Left renal pelvis (tissue), 4 donors: Measurements from ENCODE around the gene WNK2. TPM values are rescaled to one million over a fixed set of nuclear protein-coding genes. Genes with fewer than 3 reads are reported as not detected.

ENCODE experiments used
- DNase-seq, 4 donors: peaks; one replicate each; pipeline ENCODE4 v3.0.0-alpha.2; 2013; ENCODE audit warnings: low read depth in 4 of 4, low spot score in 3 of 4
- polyA plus RNA-seq, 4 donors: library from polyadenylated mRNA; unstranded; fragments of 120-200 nt; gene quantifications; one replicate each; pipeline ENCODE4 v1.2.1, GENCODE V29; 2013; ENCODE audit not compliant: insufficient read length in 4 of 4

WNK2 gene
- polyA plus RNA-seq, 4 donors = 10.3 to 31.1 (median 21.3) TPM

DNA sequence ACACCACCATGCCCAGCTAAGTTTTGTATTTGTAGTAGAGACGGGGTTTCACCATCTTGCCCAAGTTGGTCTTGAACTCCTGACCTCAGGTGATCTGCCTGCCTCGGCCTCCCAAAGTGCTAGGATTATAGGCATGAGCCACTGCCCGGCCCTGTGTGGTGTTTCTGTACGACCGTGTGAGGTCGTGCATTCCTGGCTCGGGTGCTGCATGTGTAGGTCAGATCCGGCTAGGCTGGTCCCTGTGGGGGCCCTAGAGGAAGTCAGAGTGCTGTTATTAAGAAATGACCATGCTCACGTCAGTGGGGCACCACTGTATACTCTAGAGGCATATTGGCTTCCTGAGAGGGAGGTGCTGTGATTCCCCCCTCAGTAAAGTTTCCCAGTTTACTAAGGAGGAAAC, 13.7 kb downstream of the WNK2 start:
- DNase-seq = no peak

DNA sequence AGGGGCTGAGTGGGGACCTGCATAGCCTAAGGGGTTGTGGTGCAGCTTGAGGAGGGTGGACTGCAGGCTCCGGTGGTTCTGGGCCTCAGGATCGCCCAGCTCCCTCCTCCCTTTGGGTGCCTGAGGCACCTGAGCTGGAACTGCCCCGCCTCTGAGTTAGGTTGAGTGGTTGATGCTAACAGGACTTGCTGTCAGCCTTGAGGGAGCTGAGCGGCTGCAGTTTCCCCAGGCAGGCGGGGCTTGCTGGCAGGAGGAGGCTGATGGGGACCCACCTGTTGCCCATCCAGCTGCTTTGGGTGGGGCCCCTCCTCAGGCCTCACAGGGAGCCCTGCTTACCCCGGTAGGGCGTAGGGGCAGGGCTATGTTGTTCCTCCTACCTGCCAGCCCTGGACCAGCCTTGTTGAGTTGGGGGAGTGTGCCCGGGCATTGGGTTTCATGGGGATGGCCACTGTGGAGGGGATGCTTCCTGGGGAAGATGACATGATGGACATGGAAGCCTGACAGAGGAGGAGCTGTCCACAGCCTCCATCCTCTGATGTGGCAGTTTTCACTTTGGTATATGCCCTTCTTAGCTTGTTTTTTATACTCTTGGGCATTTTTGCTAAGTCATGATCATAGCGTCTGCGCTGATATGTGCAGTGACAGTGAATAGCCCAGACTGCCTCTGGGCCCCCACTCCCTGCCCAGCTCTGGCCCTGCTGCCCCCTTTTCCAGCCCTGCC, 14.3 kb downstream of the WNK2 start:
- DNase-seq = no peak

DNA sequence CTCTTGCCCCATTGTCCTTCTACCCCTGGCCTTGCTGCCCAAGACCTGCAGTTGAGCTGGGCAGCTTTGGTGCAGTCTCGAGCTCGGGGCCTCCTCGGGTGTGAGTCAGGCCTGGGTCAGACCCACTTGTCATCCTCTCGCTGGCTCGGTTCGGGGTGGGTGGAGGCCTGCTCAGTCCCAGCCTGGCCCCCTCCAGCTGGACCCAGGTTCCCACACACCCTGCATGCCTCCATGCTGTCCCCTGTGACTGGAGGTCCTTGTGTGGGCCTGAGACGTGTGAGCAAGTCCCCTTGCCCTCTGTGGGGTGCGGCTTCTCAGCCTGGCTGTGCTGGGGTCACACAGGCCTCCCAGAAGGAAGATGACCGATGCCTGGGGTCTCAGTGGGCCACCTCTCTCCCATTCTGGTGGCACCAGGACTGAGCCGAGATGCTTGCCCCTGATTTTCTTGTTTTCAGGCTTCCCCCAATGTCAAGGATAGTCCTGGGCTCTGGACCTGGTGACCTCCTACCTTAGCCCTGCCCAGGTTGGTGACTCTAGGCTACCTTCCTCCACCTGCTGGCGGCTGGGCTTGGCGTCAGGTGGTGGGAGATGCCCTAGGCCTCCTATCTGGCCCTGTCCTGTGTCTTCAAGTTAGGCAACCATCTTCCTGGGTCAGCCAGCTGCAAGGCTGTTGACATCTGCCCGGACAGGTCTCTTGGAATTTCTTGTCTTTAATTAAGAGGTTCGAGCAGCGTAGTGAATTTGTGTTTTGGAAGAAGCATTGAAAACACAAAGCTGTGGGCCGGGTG, 15.1 kb downstream of the WNK2 start:
- DNase-seq = no peak

DNA sequence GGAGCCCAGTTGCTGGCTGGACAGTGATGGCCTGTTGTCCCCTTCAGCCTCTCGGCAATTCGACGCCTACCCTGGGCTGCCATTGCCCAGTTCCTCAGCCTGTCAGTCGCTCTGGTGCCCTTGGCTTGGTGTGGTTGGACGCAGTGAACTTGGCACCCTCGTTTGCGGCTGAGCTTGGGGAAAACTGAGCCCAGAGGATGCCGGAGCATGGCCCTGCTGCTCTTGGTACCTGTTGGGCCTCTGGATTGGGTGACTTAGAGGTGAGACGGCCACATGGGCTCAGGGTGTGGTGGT, 16.5 kb downstream of the WNK2 start:
- DNase-seq = no peak

DNA sequence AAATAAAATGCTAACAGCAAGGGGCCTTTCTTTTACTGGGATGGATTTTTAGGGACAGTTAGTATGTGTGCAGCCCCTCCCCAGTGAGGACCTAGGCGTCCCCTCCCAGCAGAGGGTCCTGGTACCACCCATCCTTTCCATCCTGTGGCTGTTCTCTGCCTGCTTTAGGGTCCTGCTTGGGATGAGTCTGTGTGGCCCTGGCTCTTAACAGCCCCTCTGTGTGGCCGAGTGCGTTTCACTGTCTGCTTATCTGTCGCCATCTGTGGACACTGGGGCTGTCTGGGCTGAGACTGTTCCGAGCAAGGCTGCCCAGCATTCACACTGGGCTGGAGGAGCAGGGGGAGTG, 17.0 kb downstream of the WNK2 start:
- no peak for DNase-seq

DNA sequence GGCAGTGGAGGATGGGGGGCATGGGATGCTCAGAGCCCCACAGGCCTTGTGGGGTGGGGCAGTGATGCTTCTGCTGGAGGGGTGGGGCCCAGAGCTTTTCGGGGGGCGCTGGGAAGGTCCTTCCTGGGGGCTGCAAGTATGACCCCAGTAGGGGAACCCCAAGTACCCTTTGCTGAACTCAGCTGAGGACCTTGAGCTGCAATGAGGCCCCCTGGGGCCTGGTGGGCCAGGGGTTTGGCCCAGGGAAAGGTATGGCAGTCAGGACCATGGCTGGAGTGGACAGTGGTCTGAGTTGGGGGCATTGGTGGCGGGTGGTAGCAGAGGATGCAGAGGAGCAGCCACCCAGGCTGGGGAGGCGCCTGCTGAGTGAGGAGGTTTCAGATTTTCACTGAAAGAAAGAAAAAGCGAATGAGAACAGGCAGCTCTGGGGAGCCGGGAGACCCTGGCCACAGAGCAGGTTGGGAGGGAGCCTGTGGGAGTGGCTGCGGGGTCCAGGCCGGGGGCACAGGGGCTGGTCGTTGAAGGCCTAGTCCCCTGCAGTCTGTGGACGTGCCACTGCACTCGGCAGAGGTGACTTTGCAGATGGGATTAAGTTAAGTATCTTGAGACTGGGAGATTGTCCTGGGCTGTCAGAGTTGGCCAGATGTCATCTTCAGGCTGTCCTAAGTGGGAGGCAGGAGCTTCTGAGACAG, 19.2 kb downstream of the WNK2 start:
- no peak for DNase-seq

DNA sequence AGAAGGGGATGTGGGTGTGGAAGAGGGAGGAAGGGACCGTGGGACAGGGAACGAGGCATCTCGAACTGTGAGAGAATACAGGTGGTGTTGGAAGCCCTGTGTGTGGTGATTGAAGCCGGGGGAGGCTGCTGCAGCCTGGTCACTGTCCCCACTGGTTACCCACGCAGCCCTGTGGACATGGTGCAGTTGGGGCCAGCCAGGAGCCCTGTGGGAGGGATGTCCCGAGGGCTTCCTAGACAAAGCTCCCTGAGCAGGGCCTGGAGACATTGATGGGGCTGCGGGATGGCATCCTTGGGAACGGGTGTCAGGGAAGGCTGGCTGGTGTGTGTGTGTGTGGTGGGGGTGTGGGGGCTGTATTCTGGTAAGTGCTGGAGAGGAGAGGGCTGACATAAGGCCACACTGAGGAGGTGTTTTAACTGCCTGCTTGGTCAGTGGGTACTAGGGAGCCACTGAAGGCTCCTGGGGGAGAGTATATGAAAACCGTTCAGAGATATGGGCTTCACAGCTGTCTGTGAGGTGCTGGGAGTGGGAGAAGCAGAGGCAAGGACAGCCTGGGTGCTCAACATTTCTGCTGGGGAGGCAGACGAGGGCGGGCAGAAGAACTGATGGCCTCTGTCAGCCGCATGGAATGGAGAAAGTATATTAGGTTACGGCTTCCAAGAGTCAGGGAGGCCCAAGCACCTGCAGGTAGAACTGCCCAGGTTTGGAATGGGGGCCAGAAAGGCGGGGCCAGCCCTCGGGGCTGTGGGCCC, 20.0 kb downstream of the WNK2 start:
- DNase-seq = no peak

DNA sequence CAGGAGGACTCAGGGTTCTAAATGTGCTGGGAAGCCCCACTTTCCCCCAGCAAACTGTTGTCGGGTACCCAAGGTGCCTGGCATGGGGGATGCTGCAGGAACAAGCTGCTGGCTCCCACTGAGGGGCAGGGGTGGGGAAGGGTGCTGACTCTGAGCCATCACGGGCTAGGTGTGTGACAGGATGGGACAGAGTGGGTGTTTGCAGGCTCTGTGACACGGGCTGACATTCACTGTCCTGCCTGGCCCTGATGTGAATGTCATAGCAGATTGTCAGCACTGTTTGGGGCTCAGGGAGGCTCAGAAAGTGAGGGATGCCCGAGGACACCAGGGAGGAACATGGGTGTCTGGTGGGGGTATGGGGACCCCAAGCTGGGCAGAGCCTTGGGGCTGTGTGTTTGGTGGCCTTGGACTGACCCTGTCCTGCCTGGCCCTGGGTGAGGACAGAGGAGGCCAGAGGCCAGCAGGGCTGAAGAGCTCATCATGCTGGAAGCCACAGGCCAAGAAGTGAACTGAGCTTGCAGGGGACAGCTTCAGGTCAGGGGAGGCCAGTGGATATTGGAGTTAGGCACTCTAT, 20.6 kb downstream of the WNK2 start:
- no peak for DNase-seq

DNA sequence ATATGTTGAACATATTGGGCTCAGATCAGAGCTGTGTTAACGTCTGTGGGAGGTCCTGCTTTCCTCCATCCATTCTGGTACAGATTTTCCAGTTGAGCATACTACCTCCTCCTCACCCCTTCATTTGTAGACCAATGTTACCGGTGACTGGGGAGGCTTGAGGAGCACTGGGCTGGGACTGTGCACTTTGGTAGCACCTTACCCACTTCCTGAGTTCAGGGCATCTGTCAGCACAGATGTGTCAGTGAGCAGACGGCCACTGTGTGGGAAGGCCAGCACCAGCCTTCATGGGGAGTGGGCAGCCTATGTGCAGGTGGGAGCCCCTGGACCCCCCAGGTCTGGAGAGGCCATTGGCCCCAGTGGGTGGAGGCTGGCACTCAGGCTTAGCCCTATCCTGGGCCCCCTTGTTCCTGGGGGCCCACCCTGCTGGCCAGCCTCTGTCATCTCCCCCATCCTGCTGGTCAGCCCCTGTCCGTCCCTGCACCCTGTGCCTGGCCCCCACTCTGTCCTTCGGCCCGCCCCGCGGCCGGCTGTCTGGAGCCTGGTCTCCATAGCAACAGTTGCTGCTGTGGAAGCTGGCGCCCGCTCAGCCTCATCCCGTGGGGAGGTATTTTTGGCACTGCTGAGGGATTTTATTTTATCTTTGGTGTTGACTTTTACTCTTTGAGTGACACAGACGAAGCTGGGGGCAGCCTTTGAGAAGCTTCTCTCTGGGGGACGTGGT, 21.3 kb downstream of the WNK2 start:
- peak in 1 of 4 donors; percentile 48 for DNase-seq

DNA sequence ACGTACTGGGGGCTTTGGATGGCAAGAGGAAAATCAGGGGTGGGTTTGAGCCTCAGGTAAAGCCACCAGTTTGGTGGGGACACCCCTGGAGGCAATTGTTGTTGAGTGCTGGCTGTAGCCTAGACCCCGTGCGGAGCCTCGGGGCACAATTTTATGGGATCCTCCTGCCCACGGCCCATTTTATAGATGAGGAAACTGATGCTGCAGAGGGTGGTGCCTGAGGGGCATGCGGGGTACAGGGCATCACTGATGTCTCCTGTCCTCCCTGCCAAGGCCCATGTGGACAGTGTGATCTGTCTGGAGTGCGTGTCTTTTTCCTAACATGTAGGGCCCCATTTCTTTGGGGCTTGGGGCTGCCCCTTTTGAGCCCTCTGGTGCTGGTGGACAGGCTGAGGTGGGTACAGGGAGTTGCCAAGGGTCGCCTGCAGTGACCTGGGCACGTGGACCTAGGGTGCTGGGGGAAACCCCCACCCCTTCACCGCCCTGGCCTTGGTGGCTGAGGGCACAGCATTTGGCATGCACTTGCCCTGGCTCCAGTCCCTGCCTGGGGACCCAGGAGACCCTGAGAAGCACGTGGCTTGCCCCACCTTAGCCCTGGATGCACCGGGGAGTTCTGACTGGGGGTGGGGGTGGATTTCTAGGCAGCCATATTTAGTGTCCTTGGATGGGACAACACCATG, 22.1 kb downstream of the WNK2 start:
- DNase-seq = no peak

DNA sequence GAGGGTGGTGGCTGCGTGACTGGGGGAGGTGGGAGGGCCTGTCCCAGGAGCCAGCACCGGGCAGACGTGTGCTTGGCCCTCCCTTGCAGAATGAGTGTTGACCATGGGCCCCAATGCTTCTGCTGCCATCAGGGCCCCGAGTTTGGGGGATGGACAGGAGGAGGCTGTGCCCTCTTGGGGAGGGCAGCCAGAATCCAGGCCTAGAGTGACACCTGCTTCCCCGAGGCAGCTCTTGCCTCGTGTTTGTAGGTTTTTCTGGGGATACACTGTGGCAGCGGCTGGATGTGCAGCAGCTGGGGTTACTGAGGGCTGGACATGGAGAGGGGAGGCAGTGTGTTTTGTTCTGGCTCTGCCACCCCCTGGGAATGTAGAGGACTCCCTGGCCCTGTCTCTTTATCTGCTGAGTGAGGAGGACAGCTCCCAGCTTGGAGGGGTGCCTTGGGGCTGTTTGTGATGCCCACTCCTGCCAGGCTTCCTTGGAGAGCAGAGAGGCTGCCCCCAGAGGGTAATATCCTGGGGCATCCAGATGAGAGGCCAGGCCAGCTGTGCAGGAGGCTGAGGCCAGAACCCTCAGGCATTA, 22.7 kb downstream of the WNK2 start:
- no peak for DNase-seq

DNA sequence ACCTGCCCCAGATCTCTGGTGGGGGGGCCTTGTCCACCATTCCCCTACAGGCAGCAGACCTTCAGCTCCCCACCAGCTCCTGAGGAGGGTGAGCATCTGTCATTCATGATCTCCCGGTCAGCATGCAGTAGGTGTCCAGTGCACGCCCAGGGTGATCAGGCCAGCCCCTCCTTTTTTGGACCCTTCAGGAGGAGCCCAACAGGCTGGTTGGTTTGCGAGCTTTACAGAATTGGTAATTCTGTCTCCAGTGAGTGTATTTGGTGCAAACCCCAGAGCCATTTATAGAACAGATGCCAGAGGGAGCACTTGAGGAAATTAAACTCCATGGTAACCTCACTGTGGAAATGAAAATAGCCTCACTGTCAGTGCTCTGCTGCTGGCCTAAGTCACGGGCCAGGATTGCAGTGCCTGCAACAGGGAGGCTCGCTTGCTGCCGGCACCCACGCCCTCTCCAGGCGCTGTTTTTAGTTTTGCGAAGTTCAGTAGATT, 23.4 kb downstream of the WNK2 start:
- peak in 1 of 4 donors; percentile 37 for DNase-seq

DNA sequence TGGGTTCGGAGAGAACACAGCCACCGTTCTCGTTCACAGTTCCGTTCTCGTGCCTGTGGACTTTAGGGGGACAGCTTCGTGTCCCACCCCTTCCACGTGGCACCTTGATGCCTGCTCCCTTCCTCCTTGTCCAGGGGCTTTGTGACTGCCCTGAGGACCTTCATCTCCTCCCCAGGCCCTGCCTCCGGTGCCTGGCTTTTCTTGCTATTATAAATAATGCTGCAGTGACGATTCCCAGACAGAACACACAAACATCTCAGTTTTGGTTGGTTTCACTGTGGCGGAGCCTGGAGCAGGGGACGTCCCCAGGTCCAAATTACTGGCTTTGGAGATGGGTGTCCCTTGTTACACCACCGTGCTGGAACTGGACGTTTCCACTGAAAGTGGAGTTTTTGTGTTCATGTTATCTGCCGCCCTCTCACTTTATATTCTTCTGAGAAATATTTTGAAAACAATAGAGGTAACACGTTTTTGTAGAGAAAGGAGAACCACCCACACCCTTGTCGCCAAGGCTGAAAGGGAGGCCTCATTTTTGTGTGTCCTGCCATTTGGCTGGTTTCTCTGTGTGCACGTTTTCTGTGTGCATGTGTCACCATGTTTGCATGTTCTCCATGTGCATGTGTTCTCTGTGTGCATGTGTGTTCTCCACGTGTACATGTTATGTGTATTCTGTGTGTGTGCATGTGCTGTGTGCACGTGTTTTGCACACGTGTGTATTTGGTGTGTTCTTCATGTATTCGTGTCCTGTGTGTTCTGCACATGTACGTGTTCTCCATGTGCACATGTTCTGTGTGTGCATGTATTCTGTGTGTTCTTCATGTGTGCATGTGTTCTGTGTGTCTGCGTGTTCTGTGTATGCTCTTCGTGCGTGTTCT, 24.2 kb downstream of the WNK2 start:
- no peak for DNase-seq

DNA sequence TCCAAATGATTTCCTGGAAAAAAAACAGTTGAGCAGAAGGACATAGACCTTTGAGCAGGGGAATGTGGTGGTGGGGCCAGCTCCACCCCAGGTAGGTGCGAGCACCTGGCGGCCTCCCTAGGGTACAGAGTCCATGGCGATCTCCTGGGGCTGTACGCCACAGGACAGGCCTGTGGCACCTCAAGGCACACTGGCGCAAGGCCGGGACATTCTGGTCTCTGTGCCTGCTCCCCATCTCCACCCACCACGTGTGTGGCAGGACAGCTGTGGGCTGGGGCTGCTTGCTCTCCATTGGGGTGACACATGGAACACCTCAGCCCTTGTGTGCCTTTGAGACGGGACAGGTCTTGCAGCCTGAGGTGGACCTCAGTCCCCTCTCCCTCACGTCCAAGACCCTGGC, 25.2 kb downstream of the WNK2 start:
- no peak for DNase-seq

DNA sequence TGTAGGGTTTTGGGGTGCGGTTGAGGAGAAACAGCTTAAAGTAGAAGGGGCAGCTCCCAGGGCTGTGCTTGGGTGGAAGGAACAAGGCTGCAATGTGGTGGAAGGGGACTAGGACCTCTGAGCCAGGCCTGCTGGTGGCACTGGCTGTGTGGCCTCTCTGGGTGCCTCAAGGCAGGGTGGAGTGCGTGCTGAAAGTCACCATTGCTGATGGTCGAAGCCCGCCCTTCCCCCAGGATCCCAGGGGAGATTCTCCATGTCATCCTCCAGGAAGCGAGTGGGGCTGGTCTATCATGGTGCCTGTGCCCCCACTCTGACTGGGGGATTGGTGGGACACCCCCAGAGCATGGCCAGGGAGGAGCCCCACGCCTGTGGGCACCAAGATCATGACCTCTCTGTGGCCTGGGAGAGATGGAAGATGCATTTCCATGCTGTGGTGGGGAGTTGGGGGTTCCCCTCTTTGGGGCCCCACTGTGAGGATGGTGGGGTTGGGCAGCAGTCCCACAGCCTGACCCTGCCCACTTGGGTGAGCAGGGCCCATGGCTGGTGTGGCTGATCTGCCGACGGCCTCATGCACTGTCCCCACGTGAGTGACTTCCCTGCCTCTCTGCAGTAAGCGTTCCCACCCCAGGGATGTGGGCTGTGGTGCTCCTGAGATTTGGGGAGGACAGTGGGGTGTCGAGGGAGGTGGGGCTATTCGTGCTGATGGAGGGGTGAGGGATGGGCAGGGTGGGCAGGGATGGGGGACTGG, 25.8 kb downstream of the WNK2 start:
- DNase-seq = no peak

DNA sequence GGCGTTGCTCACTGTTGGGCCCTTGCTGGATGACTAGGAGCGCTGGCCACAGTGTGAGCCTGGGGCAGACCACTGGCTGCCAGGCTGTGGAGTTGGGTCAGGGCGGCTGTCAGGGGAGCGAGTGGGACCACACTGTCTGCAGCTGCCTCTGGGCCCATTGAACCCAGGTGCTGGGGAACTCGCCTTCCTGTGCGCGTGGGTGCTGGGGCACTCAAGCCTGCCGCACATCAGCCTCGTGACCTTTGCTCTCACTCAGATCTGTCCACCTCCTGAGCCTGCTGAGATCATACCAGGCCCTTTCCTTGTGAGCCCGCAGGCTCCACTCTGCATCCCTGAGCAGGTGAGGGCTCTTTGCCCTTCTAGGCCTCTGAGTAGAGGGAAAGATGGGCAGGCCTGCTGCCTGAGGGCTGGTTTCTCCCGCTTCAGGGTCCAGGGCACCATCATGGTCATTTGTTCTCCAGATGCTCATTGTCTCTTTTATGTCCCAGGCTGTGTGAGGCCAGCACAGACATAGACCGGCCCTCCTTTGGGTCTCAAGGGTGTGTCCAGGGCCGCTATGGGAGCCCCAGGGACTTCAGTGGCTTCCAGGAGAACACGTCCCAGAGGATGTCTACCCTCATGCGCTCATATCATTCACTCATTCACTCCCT, 26.5 kb downstream of the WNK2 start:
- DNase-seq = no peak
